Duodenal mucosa (tissue), 2 donors: ENCODE measurements around the gene CACNA1F.

Experiments
- H3K27ac ChIP-seq: one replicate; pipeline ENCODE4 v1.7.0; 2013; ENCODE audit warnings: low read depth, low read length
- H3K27me3 ChIP-seq, 2 donors: one replicate each; pipeline ENCODE4 v1.7.0; 2013; ENCODE audit warnings: low read length in 2 of 2, control low read depth in 1 of 2; ENCODE audit not compliant: insufficient read depth in 2 of 2, control insufficient read depth in 1 of 2
- H3K36me3 ChIP-seq, 2 donors: one replicate each; pipeline ENCODE4 v1.7.0; 2013; ENCODE audit warnings: low read length in 2 of 2, control low read depth in 1 of 2; ENCODE audit not compliant: insufficient read depth in 2 of 2, control insufficient read depth in 1 of 2
- H3K4me1 ChIP-seq, 2 donors: one replicate each; pipeline ENCODE4 v1.7.0; 2013; ENCODE audit warnings: low read length in 2 of 2, control low read depth in 1 of 2; ENCODE audit not compliant: insufficient read depth in 2 of 2, control insufficient read depth in 1 of 2
- H3K4me3 ChIP-seq, 2 donors: one replicate each; pipeline ENCODE4 v1.7.0; 2013; ENCODE audit warnings: low read length in 2 of 2, low read depth in 1 of 2
- H3K9ac ChIP-seq, 2 donors: one replicate each; pipeline ENCODE4 v1.7.0; 2013; ENCODE audit warnings: low read length in 2 of 2, low read depth in 1 of 2
- H3K9me3 ChIP-seq, 2 donors: one replicate each; pipeline ENCODE4 v1.7.0; 2013; ENCODE audit warnings: low read length in 2 of 2, control low read depth in 1 of 2; ENCODE audit not compliant: control insufficient read depth in 1 of 2

CACNA1F gene

DNA sequence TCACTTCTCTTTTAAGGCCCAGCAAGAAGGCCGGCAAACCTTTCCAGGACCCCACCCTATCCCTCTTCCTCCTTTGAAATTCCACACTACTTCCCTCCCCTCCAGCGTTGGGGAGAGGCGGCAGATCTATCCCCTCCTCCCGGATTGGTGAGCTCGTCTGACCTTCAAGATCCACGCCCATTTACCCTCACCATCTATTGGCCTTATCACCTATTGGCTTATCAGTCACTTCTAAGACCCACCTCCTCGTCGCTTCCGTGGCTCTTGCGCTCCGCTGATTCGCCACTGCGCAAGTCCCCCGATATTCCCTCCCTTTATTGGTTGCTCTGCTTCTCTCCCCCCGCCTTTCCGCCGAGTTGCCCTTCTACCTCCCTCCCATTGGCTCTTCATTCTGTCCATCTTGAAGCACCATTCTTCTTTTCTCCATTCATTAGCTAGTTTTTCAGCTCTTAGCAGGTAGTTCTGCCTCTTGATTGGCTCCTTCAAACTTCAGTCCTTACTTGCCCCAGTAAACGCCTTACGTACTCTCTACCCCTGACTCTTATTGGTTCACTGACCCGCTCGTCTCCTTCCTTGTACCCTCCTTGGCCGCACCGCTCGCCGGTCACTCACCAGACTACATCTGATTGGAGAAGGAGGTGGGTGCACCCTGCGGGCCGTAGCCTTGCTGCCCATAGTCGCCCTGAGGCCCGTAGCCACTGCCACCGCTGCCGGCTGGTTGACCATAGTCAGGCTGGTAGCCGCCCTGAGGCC lies 42.1 kb downstream of the CACNA1F start:
- peak overlapping the region; percentile 74 to 78 for H3K4me3 ChIP-seq
- peaks cover 0 to 3% of the 10 kb centered on the region in 2 donors for H3K4me1 ChIP-seq
- H3K27ac ChIP-seq, result peak overlapping the region; percentile 78
- H3K27me3 ChIP-seq, result no peaks in the 10 kb centered on the region
- no peaks in the 10 kb centered on the region for H3K36me3 ChIP-seq
- no peaks in the 10 kb centered on the region for H3K9me3 ChIP-seq
- H3K9ac ChIP-seq, result peak overlapping the region; percentile 66 to 70

DNA sequence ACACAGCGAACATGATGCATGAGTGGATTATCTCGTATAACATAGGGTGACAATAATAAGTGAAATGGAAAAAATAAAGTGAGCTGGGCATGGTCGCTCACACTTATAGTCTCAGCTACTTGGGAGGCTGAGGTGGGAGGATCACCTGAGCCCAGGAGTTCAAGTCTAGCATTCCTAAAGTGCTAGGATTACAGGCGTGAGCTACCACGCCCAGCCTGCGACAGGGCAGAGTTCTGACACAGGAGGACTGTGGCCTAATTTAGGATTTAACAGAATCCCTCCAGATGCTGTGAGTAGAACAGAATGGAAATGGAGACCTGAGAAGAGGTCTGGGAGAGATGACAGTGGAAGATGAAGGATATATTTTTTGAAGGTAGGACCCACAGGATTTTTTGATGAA lies 43.5 kb downstream of the CACNA1F start:
- Histone ChIP-seq H3K36me3 (no peaks in the 10 kb centered on the region), H3K27ac (no peak overlapping the region), H3K9ac (no peak overlapping the region), H3K9me3 (no peaks in the 10 kb centered on the region), H3K27me3 (no peaks in the 10 kb centered on the region), H3K4me3 (no peak overlapping the region), H3K4me1 (peaks cover 0 to 8% of the 10 kb centered on the region in 2 donors)

DNA sequence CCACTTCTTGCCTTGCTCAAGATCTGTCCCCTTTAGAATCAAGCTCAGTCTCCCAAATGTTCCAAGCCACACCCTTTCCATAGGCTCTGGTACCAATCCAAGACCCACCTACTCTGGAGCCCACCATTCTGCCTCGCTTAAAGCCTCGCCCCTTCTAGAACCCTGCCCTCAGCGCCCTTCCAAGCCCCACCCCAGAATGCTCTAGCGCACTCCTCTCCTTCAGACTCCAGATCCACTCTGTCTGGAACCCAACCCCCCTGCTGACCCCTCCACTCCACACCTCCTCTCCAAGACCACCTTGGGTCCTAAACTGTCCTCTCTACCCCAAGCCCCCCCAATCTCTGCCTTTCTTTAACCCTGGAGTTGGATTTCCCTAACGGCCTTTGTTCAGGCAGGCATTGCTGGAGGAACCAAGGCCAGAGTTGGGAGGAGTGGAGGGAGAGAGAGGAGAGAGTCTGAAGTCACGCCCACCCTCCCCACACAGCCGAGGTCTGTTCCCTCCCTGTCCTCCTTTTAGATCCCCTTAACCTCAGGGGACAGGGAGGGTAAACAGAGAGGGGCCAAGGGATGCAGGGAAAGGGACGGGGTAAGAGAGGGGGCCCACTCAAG lies 44.6 kb downstream of the CACNA1F start:
- Histone ChIP-seq H3K9ac (no peak overlapping the region), H3K27me3 (no peaks in the 10 kb centered on the region), H3K9me3 (no peaks in the 10 kb centered on the region), H3K4me1 (peaks cover 0 to 8% of the 10 kb centered on the region in 2 donors), H3K4me3 (no peak overlapping the region), H3K36me3 (no peaks in the 10 kb centered on the region), H3K27ac (no peak overlapping the region)

DNA sequence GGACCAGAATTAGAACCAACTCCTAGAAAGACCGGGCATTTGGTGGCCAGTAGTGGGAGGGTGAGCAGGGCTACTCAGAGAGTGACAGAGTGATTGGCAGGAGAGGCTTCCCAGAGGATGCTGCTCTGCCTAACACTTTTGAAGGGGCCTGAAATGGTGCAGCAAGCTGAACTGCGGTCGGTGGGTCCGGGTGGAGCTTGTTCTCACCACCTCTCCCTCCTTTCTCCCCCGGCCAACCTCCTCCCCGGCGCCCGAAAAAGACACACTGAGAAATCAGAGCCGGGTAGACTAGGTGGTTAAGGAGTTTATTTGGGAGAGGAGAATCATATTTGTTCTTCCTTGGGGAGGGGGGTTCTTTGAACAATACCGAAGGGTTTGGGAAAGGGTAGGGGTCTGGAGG lies 45.6 kb downstream of the CACNA1F start:
- peaks cover 0 to 8% of the 10 kb centered on the region in 2 donors for H3K4me1 ChIP-seq
- no peaks in the 10 kb centered on the region for H3K9me3 ChIP-seq
- no peaks in the 10 kb centered on the region for H3K36me3 ChIP-seq
- H3K27me3 ChIP-seq, result no peaks in the 10 kb centered on the region
- H3K4me3 ChIP-seq, result no peak overlapping the region
- no peak overlapping the region for H3K9ac ChIP-seq
- no peak overlapping the region for H3K27ac ChIP-seq

DNA sequence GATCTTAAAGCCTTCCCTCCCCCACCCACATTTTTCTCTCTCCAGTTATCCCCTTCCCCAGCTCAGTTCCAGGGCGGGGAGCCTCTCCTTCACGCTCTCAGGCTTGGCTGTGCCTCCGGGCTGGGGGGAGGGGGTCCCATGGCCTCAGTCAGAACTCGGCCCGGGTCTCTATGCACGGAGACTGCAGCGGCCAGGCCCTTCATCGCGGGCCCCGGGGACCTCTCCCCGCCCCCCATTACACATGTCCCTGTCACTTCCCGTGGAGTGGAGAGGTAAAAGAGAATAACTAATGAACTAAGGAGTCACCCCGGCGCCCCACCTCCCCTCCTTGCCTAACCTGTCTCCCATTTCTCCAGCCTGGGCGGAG lies 46.1 kb downstream of the CACNA1F start:
- no peaks in the 10 kb centered on the region for H3K27me3 ChIP-seq
- H3K4me1 ChIP-seq, result peaks cover 0 to 5% of the 10 kb centered on the region in 2 donors
- H3K27ac ChIP-seq, result no peak overlapping the region
- H3K36me3 ChIP-seq, result peaks cover 0 to 3% of the 10 kb centered on the region in 2 donors
- H3K9me3 ChIP-seq, result no peaks in the 10 kb centered on the region
- H3K9ac ChIP-seq, result no peak overlapping the region
- H3K4me3 ChIP-seq, result no peak overlapping the region

DNA sequence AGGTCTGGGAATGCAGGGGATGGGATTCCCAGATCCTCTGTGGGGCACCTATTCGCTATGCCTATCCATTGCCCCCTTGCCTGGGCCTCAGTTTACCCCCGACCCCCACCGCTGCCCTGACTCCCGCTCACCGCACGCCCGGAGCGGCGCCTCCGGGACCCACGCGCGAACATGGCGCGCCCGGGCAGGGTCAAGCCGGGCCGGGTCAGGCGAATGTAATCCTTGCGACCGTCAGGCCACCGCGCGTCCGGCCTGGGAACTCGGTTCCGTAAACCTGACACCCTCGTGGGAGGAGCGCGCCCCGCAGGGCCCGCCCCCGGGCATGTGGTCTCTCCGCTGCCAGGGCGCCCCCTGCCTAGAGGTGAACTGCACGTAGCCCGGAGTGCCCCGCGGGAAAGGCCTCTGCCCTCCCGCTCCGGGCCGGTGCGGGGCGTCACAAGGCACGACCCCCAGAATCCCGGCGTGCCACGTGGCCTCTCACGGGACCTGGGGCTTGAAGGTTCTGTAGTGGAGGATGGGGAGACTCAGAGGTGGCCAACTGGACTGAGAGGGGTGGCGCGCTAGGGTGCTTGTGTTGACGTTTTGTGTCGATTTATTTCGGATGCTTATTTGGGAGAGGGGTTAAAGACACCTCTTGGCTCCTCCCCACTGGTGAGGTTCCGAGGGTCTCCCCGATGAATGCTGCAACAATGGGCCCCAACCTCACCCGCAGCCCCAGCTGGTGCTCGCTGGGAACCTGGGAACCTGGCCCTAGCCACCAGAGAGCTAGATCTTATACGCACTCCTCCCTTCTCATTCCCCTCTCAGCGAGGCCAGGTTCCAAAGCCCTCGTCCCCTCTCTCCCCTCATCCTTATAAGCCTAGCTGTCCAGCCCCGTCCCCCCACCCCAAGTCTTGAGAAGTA lies 46.8 kb downstream of the CACNA1F start, which contains the start of gene PRICKLE3:
PRICKLE3 (minus strand) TSS at position 249 of the 903 bp plus-strand sequence; CDS start at position 173, 76 bp downstream.
- H3K9ac ChIP-seq, result peak within 1 kb of the TSS; percentile 60 to 73
- H3K9me3 ChIP-seq, result no peaks in the 10 kb centered on the region
- peak within 1 kb of the TSS; percentile 66 for H3K27ac ChIP-seq
- H3K27me3 ChIP-seq, result no peaks in the 10 kb centered on the region
- peaks cover 0 to 5% of the 10 kb centered on the region in 2 donors for H3K4me1 ChIP-seq
- peaks cover 0 to 3% of the 10 kb centered on the region in 2 donors for H3K36me3 ChIP-seq
- H3K4me3 ChIP-seq, result peak within 1 kb of the TSS; percentile 61 to 72

DNA sequence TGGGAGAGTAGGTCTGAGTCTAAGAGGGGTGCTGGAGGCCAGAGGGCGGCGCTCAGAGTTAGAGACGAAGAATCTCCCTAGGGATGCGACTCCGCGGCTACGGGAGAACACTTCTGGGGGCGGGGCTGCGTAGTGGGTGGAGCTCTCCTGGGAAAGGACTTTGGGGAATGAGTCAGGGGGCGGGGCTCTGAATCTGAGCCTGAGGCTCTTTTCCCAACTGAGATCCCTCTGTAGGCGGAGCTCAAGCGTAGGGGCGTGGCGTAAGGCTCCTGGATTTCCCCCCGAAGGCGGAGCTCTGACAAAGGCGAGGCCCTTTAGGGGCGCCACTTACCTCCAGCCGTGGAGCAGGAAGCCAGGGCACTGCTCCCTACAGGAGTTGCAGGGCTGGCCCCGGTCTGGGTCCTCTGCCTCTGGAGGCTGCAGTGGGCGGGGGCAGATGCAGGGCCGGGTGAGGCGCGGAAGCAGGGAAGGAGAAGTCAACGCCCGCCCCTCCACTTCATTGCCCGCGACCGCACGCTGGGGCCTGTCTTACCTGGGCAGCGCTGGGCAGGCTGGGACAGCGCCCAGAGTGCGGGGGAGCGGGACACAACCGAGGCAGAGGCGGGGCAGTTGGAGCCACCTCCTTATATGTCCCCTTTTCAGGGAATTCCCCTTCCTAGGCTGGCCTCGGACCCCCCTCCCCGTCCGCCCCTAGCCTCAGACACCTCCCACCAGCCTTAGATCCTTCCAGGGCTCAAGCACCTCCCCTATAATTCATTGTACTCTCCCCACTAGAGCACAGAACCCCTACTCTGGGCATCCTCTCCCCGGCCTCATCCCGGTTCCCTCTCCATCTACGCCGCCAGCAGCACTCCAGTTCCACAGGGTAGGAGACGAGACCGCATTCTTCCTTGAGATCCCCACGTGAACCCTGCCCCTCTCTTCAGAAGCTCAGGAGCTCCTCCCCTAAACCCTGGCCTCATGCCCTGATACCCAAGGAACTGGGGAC lies 48.6 kb downstream of the CACNA1F start:
- Histone ChIP-seq H3K27ac (no peak overlapping the region), H3K9me3 (no peaks in the 10 kb centered on the region), H3K9ac (peak overlapping the region; percentile 46 to 60), H3K4me3 (peak overlapping the region; percentile 57 to 61), H3K36me3 (peaks cover 0 to 10% of the 10 kb centered on the region in 2 donors), H3K27me3 (no peaks in the 10 kb centered on the region), H3K4me1 (peaks cover 0 to 5% of the 10 kb centered on the region in 2 donors)

DNA sequence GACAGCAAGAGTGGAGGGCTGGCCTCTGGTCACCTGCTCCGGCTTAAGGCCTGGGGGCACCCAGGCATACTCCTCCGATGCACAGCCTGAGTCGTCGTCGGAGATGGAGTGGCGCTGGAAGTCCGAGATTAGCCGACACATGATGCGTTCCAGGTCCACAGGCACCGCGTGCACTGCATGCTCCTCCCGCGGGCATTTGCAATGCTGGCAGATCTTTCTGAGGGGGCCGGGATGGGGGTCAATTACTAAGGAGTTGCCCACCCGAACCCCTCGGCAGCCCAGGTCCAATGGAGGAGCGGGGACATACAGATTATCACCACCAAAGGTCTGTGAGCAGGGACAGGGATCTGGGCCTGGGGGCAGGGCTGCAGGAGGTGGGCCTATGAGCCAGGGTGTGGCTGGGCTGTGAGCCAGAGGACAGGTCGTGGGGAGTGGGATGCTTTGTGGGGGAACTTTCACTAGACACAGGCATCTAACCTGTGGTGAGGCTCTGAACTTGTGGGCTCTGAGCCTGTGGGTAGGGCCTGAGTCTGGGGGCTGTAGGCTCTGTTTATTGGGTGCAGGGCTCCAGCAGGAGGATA lies 49.3 kb downstream of the CACNA1F start:
- H3K4me1 ChIP-seq, result peaks cover 0 to 5% of the 10 kb centered on the region in 2 donors
- no peak overlapping the region for H3K4me3 ChIP-seq
- no peak overlapping the region for H3K9ac ChIP-seq
- H3K9me3 ChIP-seq, result no peaks in the 10 kb centered on the region
- H3K36me3 ChIP-seq, result peaks cover 0 to 18% of the 10 kb centered on the region in 2 donors
- H3K27me3 ChIP-seq, result no peaks in the 10 kb centered on the region
- no peak overlapping the region for H3K27ac ChIP-seq

DNA sequence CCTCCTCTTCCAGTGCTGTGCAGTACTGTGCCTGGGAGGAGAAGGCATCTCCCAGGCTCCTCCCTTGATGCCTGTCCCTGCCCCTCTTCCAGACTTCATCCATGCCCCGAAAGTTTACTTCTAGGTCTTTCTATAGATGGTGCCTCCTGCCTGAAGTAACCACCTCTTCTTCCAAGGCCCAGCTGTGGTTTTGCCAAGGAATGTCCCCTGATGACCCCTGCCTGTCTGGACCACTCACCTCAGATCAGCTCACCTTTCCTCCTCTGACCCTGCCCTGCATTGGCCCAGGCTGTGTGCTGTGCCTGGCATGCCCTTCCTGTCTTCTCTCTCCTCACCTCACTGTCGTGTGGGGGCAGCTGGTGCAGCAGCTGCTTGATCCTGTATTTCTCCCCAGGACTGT lies 53.8 kb downstream of the CACNA1F start:
- H3K4me1 ChIP-seq, result peaks cover 4 to 16% of the 10 kb centered on the region in 2 donors
- no peaks in the 10 kb centered on the region for H3K9me3 ChIP-seq
- peaks cover under 1 to 41% of the 10 kb centered on the region in 2 donors for H3K36me3 ChIP-seq

More for the DNA sequence above, 53.8 kb downstream of the CACNA1F start:
- Histone ChIP-seq H3K4me3 (no peak overlapping the region), H3K27me3 (no peaks in the 10 kb centered on the region), H3K9ac (no peak overlapping the region), H3K27ac (no peak overlapping the region)
